Gastrocnemius medialis (tissue), 4 donors: Measurements from ENCODE around the gene HDAC4. TPM values are rescaled to one million over a fixed set of nuclear protein-coding genes. Genes with fewer than 3 reads are reported as not detected.

ENCODE experiments used
- ATAC-seq, 2 donors: fragments of 150-250 bp; one replicate each; pipeline ENCODE4 v1.9.1; 2016
- DNase-seq, 2 donors: peaks; one replicate each; pipeline ENCODE4 v3.0.0-alpha.2; 2019
- H3K27ac ChIP-seq, 4 donors: fragments of 200-600 bp; sonication (generic); 1 replicate in 1 of 4; 2 replicates in 3 of 4; pipeline ENCODE4 v1.5.1; 2016 to 2018; ENCODE audit warnings: mild to moderate bottlenecking in 2 of 4, moderate library complexity in 1 of 4
- H3K27me3 ChIP-seq, 3 donors: fragments of 200-600 bp; sonication (generic) in 2 of 3; 1 replicate in 1 of 3; 2 replicates in 2 of 3; pipeline versions ENCODE4 v1.5.1 to v1.6.0; 2016 to 2019; ENCODE audit warnings: mild to moderate bottlenecking in 1 of 3, moderate library complexity in 1 of 3
- H3K36me3 ChIP-seq, 2 donors: fragments of 200-600 bp; sonication (generic) in 1 of 2; one replicate each; pipeline ENCODE4 v1.5.1; 2017 to 2018
- H3K4me1 ChIP-seq, 2 donors: fragments of 200-600 bp; sonication (generic) in 1 of 2; one replicate each; pipeline ENCODE4 v1.5.1; 2016 to 2017; ENCODE audit warnings: mild to moderate bottlenecking in 2 of 2
- H3K4me3 ChIP-seq, 4 donors: fragments of 200-600 bp; sonication (generic) in 3 of 4; 1 replicate in 1 of 4; 2 replicates in 3 of 4; pipeline ENCODE4 v1.5.1; 2016 to 2019; ENCODE audit warnings: mild to moderate bottlenecking in 2 of 4
- H3K9me3 ChIP-seq, 3 donors: fragments of 200-600 bp; sonication (generic) in 2 of 3; 1 replicate in 1 of 3; 2 replicates in 2 of 3; pipeline ENCODE4 v1.5.1; 2016 to 2019
- POLR2A ChIP-seq, 2 donors: fragments of 450-650 bp; IDR thresholded peaks; one replicate each; pipeline ENCODE4 v1.6.1; 2017; ENCODE audit warnings: antibody characterized with exemption in 2 of 2, mild to moderate bottlenecking in 2 of 2, moderate library complexity in 2 of 2
- in situ Hi-C, 4 donors: fragments of 200-750 bp; cut with MboI; loops; one replicate each; pipeline versions ENCODE4 v1.15.0 to v1.8.0; 2017; ENCODE audit warnings: low sequenced_read_pairs in 4 of 4
- intact Hi-C: fragments of 100-400 bp; cut with DNase I; formaldehyde crosslinking; loops from one replicate; pipeline ENCODE4 v1.15.1; 2023; ENCODE audit warnings: low total_unique reads
- total RNA-seq, 4 donors: library from RNA; depleted of rRNA; stranded (reverse); fragments of >200 nt; gene quantifications; one replicate each; pipeline versions ENCODE4 v1.1.0 to v1.2.3, GENCODE V29; 2016
- TF ChIP-seq, protein P1 (sequence below), 5 experiments: fragments of 450-650 bp in 3 of 5; fragments of 200-600 bp in 2 of 5; sonication (generic) in 2 of 5; IDR thresholded peaks in 4 of 5; conservative IDR thresholded peaks in 1 of 5; 1 replicate in 4 of 5; 2 replicates in 1 of 5; pipeline ENCODE4 v1.5.1; 2016 to 2019; ENCODE audit warnings: antibody characterized with exemption in 5 of 5, mild to moderate bottlenecking in 3 of 5, moderate library complexity in 3 of 5

The HDAC4 gene
- total RNA-seq, 4 donors from 2014 or later, result 23.6 to 257 (median 119) TPM

DNA sequence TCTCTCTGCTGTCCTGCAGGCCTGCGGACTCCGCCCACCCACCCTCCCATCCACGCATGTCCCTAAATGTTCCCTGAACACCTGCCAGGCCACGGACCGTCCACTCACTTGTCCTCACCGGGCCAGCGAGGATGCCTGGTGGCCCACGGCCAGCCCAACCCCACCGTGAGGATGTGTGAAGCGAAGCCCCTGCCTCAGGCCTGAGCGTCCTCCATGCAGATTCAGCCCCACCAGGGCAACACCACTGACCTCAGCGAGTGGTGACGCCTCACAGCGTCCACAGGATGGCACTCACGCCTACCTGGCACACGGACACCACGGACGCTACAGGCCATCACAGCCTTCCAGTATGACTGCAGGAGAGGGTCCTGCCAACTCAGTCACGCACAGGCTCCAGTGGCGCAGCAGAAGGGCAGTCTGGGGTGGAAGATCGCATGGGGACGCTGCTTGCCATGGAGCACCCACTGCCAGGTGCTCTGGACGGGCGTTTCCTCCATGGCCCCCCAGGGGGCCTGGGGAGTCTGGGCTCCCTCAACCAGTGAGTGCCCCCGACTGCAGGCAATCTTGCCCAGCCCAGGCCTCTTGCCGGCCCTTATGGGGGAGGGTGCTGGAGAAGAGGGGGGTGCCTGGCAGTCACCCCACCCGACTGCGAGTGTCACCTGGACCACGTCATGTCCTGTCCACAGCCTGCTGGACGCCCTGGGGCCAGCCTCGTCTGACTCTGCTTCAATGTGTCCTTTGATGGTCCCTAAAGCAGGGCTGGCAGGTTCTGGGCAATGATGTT lies 25.4 kb downstream of the HDAC4 start:
- no peaks in the 10 kb centered on the region for H3K4me1 ChIP-seq
- H3K36me3 ChIP-seq, result no peaks in the 10 kb centered on the region
- peak in 1 of 2 donors; percentile 45 for ATAC-seq
- H3K27me3 ChIP-seq, result no peaks in the 10 kb centered on the region
- DNase-seq, result no peak
- H3K4me3 ChIP-seq, result no peak overlapping the region
- in situ Hi-C loops (no loop called here), intact Hi-C loops (no loop called here)
- no peak overlapping the region for H3K27ac ChIP-seq
- TF ChIP-seq, protein P1, sequence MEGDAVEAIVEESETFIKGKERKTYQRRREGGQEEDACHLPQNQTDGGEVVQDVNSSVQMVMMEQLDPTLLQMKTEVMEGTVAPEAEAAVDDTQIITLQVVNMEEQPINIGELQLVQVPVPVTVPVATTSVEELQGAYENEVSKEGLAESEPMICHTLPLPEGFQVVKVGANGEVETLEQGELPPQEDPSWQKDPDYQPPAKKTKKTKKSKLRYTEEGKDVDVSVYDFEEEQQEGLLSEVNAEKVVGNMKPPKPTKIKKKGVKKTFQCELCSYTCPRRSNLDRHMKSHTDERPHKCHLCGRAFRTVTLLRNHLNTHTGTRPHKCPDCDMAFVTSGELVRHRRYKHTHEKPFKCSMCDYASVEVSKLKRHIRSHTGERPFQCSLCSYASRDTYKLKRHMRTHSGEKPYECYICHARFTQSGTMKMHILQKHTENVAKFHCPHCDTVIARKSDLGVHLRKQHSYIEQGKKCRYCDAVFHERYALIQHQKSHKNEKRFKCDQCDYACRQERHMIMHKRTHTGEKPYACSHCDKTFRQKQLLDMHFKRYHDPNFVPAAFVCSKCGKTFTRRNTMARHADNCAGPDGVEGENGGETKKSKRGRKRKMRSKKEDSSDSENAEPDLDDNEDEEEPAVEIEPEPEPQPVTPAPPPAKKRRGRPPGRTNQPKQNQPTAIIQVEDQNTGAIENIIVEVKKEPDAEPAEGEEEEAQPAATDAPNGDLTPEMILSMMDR (IDR thresholded peaks at IDR 0.05 in 4 of 5, conservative IDR thresholded peaks at IDR 0.05 in 1 of 5), result no peak
- TF ChIP-seq POLR2A (IDR thresholded peaks at IDR 0.05), result no peak
- H3K9me3 ChIP-seq, result no peaks in the 10 kb centered on the region

DNA sequence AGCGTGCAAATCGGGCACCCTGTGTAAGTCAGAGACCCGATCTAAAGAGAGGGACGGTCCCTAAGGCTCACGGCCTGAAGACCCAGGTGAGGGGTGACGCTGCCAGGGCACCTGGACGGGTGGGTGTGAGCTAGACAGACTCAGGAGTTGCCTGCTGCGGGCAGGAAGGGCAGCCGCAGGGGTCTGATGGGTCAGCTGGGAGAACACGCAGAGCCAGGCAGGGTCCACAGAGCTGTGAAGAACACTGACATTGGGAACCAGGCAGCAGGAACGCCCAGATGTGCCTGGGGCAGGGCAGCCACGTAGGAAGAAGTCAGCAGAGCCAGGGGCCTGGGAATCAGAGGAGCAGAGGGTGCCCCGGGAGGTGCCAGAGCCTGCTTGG lies 25.9 kb downstream of the HDAC4 start:
- H3K9me3 ChIP-seq, result no peaks in the 10 kb centered on the region
- H3K4me3 ChIP-seq, result no peak overlapping the region
- in situ Hi-C loops (no loop called here), intact Hi-C loops (no loop called here)
- no peaks in the 10 kb centered on the region for H3K27me3 ChIP-seq
- ATAC-seq (no peak), DNase-seq (no peak)
- H3K36me3 ChIP-seq, result no peaks in the 10 kb centered on the region
- no peaks in the 10 kb centered on the region for H3K4me1 ChIP-seq
- no peak overlapping the region for H3K27ac ChIP-seq
- TF ChIP-seq, protein P1 (IDR thresholded peaks at IDR 0.05 in 4 of 5, conservative IDR thresholded peaks at IDR 0.05 in 1 of 5), result no peak
- no peak for TF ChIP-seq POLR2A (IDR thresholded peaks at IDR 0.05)

DNA sequence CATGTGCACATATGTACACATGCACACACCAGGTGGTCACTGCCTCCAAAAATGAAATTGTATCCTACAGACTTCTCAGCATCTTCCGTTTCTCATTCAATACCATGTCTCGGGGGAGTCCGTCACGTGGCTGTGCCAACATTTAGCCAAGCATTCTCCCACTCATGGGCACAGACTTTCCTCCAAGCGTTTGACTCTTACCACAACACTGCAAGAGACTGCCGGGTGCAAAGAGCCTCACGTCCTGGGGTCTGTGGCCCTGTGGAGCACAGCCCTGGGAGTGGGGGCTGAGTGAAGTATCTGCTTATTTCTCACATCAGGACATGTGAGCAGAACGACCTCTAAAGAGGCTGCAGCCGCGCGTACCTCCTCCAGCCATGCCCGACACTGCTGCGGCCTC lies 28.0 kb downstream of the HDAC4 start:
- DNase-seq, result no peak
- no peak overlapping the region for H3K4me3 ChIP-seq
- H3K36me3 ChIP-seq, result no peaks in the 10 kb centered on the region
- intact Hi-C loops, result no loop called here
- in situ Hi-C loops, result no loop called here
- no peaks in the 10 kb centered on the region for H3K9me3 ChIP-seq
- TF ChIP-seq, protein P1 (IDR thresholded peaks at IDR 0.05 in 4 of 5, conservative IDR thresholded peaks at IDR 0.05 in 1 of 5), result no peak
- TF ChIP-seq POLR2A (IDR thresholded peaks at IDR 0.05), result no peak
- no peak for ATAC-seq
- no peaks in the 10 kb centered on the region for H3K4me1 ChIP-seq
- no peak overlapping the region for H3K27ac ChIP-seq
- H3K27me3 ChIP-seq, result no peaks in the 10 kb centered on the region

DNA sequence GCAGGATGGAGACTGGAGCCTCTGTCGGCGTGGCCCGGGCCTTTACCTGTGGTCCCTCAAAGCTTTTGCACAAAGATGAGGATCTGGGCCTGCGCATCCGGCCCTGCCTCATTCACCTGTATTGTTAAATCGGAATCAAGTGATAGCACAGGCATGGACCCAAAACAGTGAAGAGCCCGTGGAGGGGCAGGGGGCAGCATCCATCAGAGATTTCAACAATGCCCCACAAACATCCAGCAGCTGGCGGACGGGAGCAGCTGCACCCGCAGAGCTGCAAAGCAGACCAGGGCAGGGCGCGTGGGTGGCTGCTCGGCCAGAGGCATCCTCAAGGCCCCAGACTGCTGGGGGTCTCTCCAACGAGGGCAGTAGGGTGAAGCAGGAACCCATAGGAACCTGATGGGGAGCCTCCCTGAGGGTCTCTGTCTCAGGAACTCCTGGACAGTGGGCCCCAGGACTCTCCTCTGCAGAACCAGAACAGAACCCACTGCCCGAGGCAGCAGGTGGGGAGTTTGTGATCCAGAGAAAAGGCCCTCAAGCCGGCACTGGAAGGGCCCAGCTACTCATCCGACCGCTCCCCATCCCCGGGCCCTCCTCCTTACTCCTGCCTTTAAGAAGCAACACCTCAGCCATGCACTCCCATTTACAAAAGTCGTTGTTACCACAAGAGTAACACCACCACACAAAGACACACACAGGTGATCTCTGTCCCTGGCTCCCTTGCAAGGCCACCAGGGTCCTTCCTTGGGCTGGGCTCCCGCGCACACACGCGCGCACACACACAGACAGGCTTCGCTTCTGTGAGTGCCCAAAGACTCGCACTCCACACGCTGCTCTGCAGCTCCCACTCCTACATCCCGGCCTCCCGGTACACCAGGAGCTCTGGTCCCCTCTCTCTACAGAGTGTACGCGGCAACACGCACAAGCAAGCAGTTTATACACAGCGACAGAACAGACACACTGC lies 28.8 kb downstream of the HDAC4 start:
- Histone ChIP-seq H3K27ac (no peak overlapping the region), H3K27me3 (no peaks in the 10 kb centered on the region), H3K4me3 (no peak overlapping the region), H3K9me3 (no peaks in the 10 kb centered on the region), H3K36me3 (no peaks in the 10 kb centered on the region), H3K4me1 (no peaks in the 10 kb centered on the region)
- intact Hi-C loops (no loop called here), in situ Hi-C loops (no loop called here)
- DNase-seq, result no peak
- ATAC-seq, result no peak
- TF ChIP-seq, protein P1 (IDR thresholded peaks at IDR 0.05 in 4 of 5, conservative IDR thresholded peaks at IDR 0.05 in 1 of 5), result no peak
- TF ChIP-seq POLR2A (IDR thresholded peaks at IDR 0.05), result no peak
